ENCODE data around the gene NR2C2. TPM values are rescaled to one million over a fixed set of nuclear protein-coding genes. Genes with fewer than 3 reads are reported as not detected.

The NR2C2 gene
- total RNA-seq, 1 donor from 2014 or later, result 40.0 TPM

DNA sequence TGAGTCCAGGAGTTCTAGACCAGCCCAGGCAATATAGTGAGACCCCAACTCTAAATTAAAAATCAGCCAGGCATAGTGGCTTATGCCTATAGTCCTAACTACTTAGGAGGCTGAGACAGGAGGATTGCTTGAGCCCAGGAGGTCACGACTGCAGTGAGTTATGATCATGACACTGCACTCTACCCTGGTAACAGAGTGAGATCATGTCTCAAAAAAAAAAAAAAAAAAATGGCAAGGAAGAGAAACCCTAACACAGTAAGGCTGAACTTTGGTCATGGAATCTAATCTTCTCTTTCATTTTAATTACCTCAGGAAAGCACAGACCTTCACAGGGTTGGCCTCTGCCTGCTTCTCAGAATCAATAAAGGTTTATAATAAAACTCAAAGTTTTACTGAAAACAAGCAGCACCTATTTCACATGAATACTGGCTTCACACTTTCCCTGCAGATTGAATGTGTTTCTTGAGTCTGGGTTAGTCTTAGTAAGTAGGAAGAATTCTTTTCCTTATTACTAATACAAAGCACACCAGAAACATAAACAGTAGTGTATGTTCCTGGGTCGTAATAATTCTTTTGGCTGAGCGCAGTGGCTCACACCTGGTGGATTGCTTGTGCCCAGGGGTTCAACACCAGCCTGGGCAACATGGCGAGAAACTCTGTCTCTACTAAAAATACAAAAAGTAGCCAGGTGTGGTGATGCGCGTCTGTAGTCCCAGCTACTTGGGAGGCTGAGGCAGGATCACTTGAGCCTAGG lies 11.6 kb upstream of the NR2C2 start:
- Histone ChIP-seq H3K27ac (no peak overlapping the region), H3K36me3 (peaks cover 0 to 5% of the 10 kb centered on the region in 2 donors), H3K4me1 (no peaks in the 10 kb centered on the region), H3K4me3 (no peak overlapping the region), H3K9me3 (no peaks in the 10 kb centered on the region), H3K27me3 (no peaks in the 10 kb centered on the region)
- TF ChIP-seq, protein P1, sequence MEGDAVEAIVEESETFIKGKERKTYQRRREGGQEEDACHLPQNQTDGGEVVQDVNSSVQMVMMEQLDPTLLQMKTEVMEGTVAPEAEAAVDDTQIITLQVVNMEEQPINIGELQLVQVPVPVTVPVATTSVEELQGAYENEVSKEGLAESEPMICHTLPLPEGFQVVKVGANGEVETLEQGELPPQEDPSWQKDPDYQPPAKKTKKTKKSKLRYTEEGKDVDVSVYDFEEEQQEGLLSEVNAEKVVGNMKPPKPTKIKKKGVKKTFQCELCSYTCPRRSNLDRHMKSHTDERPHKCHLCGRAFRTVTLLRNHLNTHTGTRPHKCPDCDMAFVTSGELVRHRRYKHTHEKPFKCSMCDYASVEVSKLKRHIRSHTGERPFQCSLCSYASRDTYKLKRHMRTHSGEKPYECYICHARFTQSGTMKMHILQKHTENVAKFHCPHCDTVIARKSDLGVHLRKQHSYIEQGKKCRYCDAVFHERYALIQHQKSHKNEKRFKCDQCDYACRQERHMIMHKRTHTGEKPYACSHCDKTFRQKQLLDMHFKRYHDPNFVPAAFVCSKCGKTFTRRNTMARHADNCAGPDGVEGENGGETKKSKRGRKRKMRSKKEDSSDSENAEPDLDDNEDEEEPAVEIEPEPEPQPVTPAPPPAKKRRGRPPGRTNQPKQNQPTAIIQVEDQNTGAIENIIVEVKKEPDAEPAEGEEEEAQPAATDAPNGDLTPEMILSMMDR (IDR thresholded peaks at IDR 0.05), result no peak
- no peak for TF ChIP-seq POLR2AphosphoS5 (IDR thresholded peaks at IDR 0.05; ENCODE audit: insufficient read depth in 1 of 2, low read depth in 1 of 2)
- TF ChIP-seq POLR2A (IDR thresholded peaks at IDR 0.05), result no peak
- intact Hi-C loops (cut with DNase I), result no loop called here
- DNase-seq (ENCODE audit: extremely low spot score in 2 of 2), result no peak

DNA sequence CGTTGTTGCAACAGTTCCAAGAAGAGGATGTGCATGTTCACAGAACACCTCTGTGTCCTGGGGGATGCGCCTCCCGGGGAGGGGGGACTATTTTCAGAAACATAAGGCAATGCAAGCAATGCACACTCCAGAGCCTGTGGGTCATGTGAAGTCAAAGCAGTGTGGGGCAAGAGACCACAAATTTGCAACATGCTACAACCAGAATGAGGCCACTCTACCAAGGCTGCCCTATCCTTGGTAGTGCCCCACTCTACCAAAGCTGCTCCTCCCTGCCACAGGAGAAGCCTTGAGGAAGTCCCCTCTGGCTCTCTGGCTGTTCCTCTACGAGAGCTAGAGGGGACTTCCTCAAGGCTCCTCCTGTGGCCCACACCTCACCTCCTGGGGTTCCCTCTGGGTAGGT lies 8.4 kb upstream of the NR2C2 start:
- DNase-seq (ENCODE audit: extremely low spot score in 2 of 2), result no peak
- Histone ChIP-seq H3K27me3 (no peaks in the 10 kb centered on the region), H3K27ac (no peak overlapping the region), H3K36me3 (peaks cover 0 to 7% of the 10 kb centered on the region in 2 donors), H3K9me3 (no peaks in the 10 kb centered on the region), H3K4me3 (no peak overlapping the region), H3K4me1 (peaks cover 6% of the 10 kb centered on the region)
- intact Hi-C loops (cut with DNase I), result no loop called here
- TF ChIP-seq POLR2AphosphoS5 (IDR thresholded peaks at IDR 0.05; ENCODE audit: insufficient read depth in 1 of 2, low read depth in 1 of 2), result no peak
- TF ChIP-seq, protein P1 (IDR thresholded peaks at IDR 0.05), result no peak
- no peak for TF ChIP-seq POLR2A (IDR thresholded peaks at IDR 0.05)

DNA sequence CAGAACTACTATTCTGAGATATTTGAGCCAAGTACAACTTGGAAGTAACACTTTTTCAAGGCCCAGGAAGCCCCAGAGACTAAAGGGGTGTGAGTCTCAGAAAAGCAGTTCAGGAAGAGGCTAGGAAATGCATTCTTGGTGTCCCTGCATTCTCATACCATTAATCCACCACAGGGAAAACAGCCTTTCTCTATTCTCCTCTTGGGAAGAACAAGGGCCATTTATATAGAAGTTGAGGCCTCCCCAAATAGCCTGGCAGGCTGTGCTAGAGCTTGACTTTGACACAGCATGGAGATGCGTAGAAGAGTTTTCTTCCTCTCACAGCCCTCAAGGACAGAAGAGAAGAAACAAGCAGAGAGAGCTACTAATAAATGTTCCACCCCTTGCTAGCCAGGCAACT lies 5.5 kb upstream of the NR2C2 start:
- Histone ChIP-seq H3K36me3 (peaks cover 0 to 23% of the 10 kb centered on the region in 2 donors), H3K4me3 (no peak overlapping the region), H3K27ac (no peak overlapping the region), H3K27me3 (no peaks in the 10 kb centered on the region), H3K9me3 (no peaks in the 10 kb centered on the region), H3K4me1 (peaks cover 18% of the 10 kb centered on the region)
- intact Hi-C loops (cut with DNase I), result no loop called here
- TF ChIP-seq POLR2AphosphoS5 (IDR thresholded peaks at IDR 0.05; ENCODE audit: insufficient read depth in 1 of 2, low read depth in 1 of 2) (no peak), POLR2A (IDR thresholded peaks at IDR 0.05) (no peak)
- TF ChIP-seq, protein P1 (IDR thresholded peaks at IDR 0.05), result no peak
- DNase-seq (ENCODE audit: extremely low spot score in 2 of 2), result no peak

DNA sequence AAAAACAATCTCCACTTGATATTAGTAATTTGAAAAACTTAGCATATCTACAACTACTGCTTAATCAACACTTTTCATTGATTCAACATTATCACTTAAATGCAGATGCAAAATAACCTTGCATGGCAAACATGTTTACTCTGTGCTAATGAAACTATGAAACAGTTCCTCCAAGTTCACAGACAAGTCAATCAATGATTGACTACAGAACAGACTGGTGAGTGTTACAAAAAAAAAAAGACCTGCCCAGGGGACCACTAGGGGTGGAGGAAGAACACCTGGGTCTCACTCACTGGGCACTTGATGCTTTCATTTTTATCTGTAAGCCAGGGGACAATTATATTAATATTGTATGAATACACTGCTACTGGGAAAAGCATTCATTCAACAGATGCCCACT lies 4.3 kb upstream of the NR2C2 start:
- H3K9me3 ChIP-seq, result no peaks in the 10 kb centered on the region
- no peak for DNase-seq (ENCODE audit: extremely low spot score in 2 of 2)
- H3K36me3 ChIP-seq, result peaks cover 0 to 23% of the 10 kb centered on the region in 2 donors
- TF ChIP-seq POLR2A (IDR thresholded peaks at IDR 0.05), result no peak
- TF ChIP-seq POLR2AphosphoS5 (IDR thresholded peaks at IDR 0.05; ENCODE audit: insufficient read depth in 1 of 2, low read depth in 1 of 2), result no peak
- TF ChIP-seq, protein P1 (IDR thresholded peaks at IDR 0.05), result no peak
- no peak overlapping the region for H3K27ac ChIP-seq
- H3K27me3 ChIP-seq, result no peaks in the 10 kb centered on the region
- intact Hi-C loops (cut with DNase I), result no loop called here
- H3K4me1 ChIP-seq, result peaks cover 18% of the 10 kb centered on the region
- H3K4me3 ChIP-seq, result no peak overlapping the region

DNA sequence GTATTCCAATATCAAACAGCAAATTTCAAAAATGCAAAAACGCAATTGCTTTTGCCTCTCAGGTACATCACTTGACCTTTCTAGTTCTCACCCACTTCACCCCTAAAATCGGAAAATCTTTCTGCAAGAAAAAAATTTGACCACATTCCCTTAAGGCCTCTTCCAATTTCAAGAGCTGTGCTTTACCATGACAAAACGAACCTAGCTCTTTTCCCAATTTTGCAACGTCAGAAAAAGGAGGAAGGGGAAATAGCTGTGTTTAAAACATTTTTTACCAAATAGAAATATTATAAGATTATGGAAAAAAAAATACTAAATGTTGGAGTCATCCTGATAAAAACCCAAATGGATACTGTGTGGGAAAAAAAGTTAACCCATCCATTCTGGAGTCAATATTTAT lies 1.1 kb upstream of the NR2C2 start:
- Histone ChIP-seq H3K4me3 (peak overlapping the region; percentile 89 to 96), H3K4me1 (peaks cover 38% of the 10 kb centered on the region)
- intact Hi-C loops (cut with DNase I), result no loop called here

More for the DNA sequence above, 1.1 kb upstream of the NR2C2 start:
- H3K27me3 ChIP-seq, result no peaks in the 10 kb centered on the region
- TF ChIP-seq POLR2AphosphoS5 (IDR thresholded peaks at IDR 0.05; ENCODE audit: insufficient read depth in 1 of 2, low read depth in 1 of 2) (no peak), POLR2A (IDR thresholded peaks at IDR 0.05) (no peak)
- TF ChIP-seq, protein P1 (IDR thresholded peaks at IDR 0.05), result no peak
- no peaks in the 10 kb centered on the region for H3K9me3 ChIP-seq
- DNase-seq (ENCODE audit: extremely low spot score in 2 of 2), result no peak
- peaks cover 0 to 23% of the 10 kb centered on the region in 2 donors for H3K36me3 ChIP-seq
- no peak overlapping the region for H3K27ac ChIP-seq
